Measurements from ENCODE around the gene PICALM. TPM values are rescaled to one million over a fixed set of nuclear protein-coding genes. Genes with fewer than 3 reads are reported as not detected.

PICALM gene
- total and polyA plus RNA-seq, 9 of the 15 experiments (the other 6 are each of a cell fraction or from before 2014, with no cell fraction given) = 41.3 to 990 (median 309) TPM

DNA sequence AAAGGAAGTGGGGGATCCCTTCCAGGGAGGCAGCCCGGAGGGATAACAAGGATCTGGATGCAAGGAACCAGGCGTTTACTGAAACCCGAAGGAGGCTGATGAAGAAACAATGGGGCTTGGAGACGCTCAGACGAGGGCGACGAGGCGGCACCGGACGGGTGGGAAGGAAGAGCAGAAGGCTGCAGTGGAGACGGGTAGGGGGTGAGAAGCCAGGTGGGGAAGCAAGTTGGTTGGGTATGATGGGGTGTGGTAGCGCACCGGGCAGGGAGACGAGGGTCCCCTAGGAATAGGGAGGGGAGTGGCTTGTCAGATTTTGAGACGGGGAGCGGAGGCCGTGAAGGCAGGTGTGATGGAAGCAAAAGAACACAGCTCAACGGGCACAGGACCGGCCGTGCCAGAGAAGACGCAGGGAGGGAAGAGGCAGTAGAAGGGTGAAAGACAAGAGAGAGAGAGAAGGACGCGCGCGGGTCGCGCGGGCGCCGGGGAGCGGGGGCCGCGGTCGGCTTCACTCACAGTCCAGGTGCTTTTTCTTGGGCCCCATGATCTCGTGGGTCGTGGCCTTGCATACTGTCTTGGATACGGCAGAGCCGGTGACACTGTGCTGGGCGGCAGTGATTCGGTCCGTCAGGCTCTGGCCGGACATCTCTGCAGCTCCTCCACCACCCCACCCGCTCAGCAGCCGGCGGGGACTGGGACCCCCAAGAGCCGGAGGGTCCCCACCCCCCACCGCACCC, 579 bp downstream of the PICALM start (continued):
- TF ChIP-seq ZNF197 (CRISPR knock-in tag; IDR thresholded peaks at IDR 0.05; ENCODE audit: low read depth) (no peak), ZNF41 (CRISPR knock-in tag; conservative IDR thresholded peaks at IDR 0.05) (no peak), LEF1 (IDR thresholded peaks at IDR 0.05) (no peak), CEBPB (tag; IDR thresholded peaks at IDR 0.05) (0 out of 2 replicates have a peak, but pooled peaks have one; percentile 11), ATF1 (CRISPR knock-in tag; IDR thresholded peaks at IDR 0.05) (no peak), ATF1 (tag; IDR thresholded peaks at IDR 0.05) (no peak; the same call in 1 of the 2 replicates), ZNF124 (CRISPR knock-in tag; IDR thresholded peaks at IDR 0.05) (no peak), FOXM1 (IDR thresholded peaks at IDR 0.05; ENCODE audit: low read depth) (no peak), FOXM1 (CRISPR knock-in tag; IDR thresholded peaks at IDR 0.05; ENCODE audit: low read depth) (peak; percentile 39; the same call in 1 of the 2 replicates), DMBX1 (CRISPR knock-in tag; IDR thresholded peaks at IDR 0.05; ENCODE audit: borderline replicate concordance) (no peak), HCFC1 (IDR thresholded peaks at IDR 0.05; ENCODE audit: low read depth, low read length) (no peak), CTBP1 (IDR thresholded peaks at IDR 0.05; ENCODE audit: borderline replicate concordance) (no peak), CXXC5 (CRISPR knock-in tag; IDR thresholded peaks at IDR 0.05) (no peak), SNRNP70 (optimal IDR thresholded peaks at IDR 0.05; ENCODE audit: low read depth, low read length) (no peak), SIRT6 (IDR thresholded peaks at IDR 0.05; ENCODE audit: low read depth, low read length) (no peak), SAFB (IDR thresholded peaks at IDR 0.05; ENCODE audit: borderline replicate concordance, low read depth, low read length) (no peak)
- TF ChIP-seq, protein P1, sequence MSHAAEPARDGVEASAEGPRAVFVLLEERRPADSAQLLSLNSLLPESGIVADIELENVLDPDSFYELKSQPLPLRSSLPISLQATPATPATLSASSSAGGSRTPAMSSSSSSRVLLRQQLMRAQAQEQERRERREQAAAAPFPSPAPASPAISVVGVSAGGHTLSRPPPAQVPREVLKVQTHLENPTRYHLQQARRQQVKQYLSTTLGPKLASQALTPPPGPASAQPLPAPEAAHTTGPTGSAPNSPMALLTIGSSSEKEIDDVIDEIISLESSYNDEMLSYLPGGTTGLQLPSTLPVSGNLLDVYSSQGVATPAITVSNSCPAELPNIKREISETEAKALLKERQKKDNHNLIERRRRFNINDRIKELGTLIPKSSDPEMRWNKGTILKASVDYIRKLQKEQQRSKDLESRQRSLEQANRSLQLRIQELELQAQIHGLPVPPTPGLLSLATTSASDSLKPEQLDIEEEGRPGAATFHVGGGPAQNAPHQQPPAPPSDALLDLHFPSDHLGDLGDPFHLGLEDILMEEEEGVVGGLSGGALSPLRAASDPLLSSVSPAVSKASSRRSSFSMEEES (CRISPR knock-in tag; IDR thresholded peaks at IDR 0.05) = no peak
- TF ChIP-seq, protein P2, sequence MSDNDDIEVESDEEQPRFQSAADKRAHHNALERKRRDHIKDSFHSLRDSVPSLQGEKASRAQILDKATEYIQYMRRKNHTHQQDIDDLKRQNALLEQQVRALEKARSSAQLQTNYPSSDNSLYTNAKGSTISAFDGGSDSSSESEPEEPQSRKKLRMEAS (CRISPR knock-in tag; IDR thresholded peaks at IDR 0.05) = no peak
- TF ChIP-seq, protein P3, sequence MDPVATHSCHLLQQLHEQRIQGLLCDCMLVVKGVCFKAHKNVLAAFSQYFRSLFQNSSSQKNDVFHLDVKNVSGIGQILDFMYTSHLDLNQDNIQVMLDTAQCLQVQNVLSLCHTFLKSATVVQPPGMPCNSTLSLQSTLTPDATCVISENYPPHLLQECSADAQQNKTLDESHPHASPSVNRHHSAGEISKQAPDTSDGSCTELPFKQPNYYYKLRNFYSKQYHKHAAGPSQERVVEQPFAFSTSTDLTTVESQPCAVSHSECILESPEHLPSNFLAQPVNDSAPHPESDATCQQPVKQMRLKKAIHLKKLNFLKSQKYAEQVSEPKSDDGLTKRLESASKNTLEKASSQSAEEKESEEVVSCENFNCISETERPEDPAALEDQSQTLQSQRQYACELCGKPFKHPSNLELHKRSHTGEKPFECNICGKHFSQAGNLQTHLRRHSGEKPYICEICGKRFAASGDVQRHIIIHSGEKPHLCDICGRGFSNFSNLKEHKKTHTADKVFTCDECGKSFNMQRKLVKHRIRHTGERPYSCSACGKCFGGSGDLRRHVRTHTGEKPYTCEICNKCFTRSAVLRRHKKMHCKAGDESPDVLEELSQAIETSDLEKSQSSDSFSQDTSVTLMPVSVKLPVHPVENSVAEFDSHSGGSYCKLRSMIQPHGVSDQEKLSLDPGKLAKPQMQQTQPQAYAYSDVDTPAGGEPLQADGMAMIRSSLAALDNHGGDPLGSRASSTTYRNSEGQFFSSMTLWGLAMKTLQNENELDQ (CRISPR knock-in tag; IDR thresholded peaks at IDR 0.05; ENCODE audit: borderline replicate concordance) = 0 out of 2 replicates have a peak, but pooled peaks have one; percentile 42
- TF ChIP-seq, protein P4, sequence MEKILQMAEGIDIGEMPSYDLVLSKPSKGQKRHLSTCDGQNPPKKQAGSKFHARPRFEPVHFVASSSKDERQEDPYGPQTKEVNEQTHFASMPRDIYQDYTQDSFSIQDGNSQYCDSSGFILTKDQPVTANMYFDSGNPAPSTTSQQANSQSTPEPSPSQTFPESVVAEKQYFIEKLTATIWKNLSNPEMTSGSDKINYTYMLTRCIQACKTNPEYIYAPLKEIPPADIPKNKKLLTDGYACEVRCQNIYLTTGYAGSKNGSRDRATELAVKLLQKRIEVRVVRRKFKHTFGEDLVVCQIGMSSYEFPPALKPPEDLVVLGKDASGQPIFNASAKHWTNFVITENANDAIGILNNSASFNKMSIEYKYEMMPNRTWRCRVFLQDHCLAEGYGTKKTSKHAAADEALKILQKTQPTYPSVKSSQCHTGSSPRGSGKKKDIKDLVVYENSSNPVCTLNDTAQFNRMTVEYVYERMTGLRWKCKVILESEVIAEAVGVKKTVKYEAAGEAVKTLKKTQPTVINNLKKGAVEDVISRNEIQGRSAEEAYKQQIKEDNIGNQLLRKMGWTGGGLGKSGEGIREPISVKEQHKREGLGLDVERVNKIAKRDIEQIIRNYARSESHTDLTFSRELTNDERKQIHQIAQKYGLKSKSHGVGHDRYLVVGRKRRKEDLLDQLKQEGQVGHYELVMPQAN (IDR thresholded peaks at IDR 0.05; ENCODE audit: borderline replicate concordance) = peak; percentile 89
- TF ChIP-seq, protein P5, sequence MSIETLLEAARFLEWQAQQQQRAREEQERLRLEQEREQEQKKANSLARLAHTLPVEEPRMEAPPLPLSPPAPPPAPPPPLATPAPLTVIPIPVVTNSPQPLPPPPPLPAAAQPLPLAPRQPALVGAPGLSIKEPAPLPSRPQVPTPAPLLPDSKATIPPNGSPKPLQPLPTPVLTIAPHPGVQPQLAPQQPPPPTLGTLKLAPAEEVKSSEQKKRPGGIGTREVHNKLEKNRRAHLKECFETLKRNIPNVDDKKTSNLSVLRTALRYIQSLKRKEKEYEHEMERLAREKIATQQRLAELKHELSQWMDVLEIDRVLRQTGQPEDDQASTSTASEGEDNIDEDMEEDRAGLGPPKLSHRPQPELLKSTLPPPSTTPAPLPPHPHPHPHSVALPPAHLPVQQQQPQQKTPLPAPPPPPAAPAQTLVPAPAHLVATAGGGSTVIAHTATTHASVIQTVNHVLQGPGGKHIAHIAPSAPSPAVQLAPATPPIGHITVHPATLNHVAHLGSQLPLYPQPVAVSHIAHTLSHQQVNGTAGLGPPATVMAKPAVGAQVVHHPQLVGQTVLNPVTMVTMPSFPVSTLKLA (conservative IDR thresholded peaks at IDR 0.05) = no peak; a peak in 2 of 4 replicates

Measured in K562 (cell line).